HepG2 (cell line): Measurements from ENCODE around the gene FN1. TPM values are rescaled to one million over a fixed set of nuclear protein-coding genes. Genes with fewer than 3 reads are reported as not detected.

Experiments
- ARNTL ChIP-seq: sonication (generic); formaldehyde crosslinking; IDR thresholded peaks from 2 replicates; pipeline ENCODE4 v1.4.0; 2020; ENCODE audit warnings: mild to moderate bottlenecking, missing genetic modification reagents
- CAMTA2 ChIP-seq: sonication (generic); formaldehyde crosslinking; IDR thresholded peaks from 2 replicates; pipeline ENCODE4 v1.4.0; 2020; ENCODE audit warnings: mild to moderate bottlenecking, missing genetic modification reagents, borderline replicate concordance
- CC2D1A ChIP-seq: sonication (generic); formaldehyde crosslinking; IDR thresholded peaks from 2 replicates; pipeline ENCODE4 v1.8.1; 2023; ENCODE audit warnings: mild to moderate bottlenecking, missing genetic modification reagents
- HDAC2 ChIP-seq: sonication (generic); formaldehyde crosslinking; IDR thresholded peaks from 2 replicates; pipeline ENCODE4 v1.4.0; 2020; ENCODE audit warnings: missing genetic modification reagents
- HMG20A ChIP-seq: IDR thresholded peaks from 2 replicates; pipeline ENCODE4 v1.6.1; 2016; ENCODE audit warnings: borderline replicate concordance
- HNRNPUL1 ChIP-seq: fragments of 200-400 bp; formaldehyde crosslinking; IDR thresholded peaks from 2 replicates; pipeline ENCODE4 v1.6.1; 2017; ENCODE audit warnings: low read depth, mild to moderate bottlenecking, low read length, moderate library complexity
- MED13 ChIP-seq: sonication (generic); formaldehyde crosslinking; IDR thresholded peaks from 2 replicates; pipeline ENCODE4 v1.5.0; 2020; ENCODE audit warnings: missing genetic modification reagents
- MIXL1 ChIP-seq: IDR thresholded peaks from 2 replicates; pipeline ENCODE4 v1.6.1; 2016
- NFYC ChIP-seq: IDR thresholded peaks from 2 replicates; pipeline ENCODE4 v1.6.1; 2016; ENCODE audit warnings: missing genetic modification reagents, missing compliant biosample characterization
- NR2F2 ChIP-seq: IDR thresholded peaks from 2 replicates; pipeline ENCODE4 v1.6.1; 2012; ENCODE audit warnings: low read depth, inconsistent platforms, borderline replicate concordance
- NR2F6 ChIP-seq, 2 experiments: IDR thresholded peaks; 2 replicates each; pipeline ENCODE4 v1.6.1; 2016; ENCODE audit warnings: antibody characterized with exemption in 1 of 2, mild to moderate bottlenecking in 1 of 2
- POGK ChIP-seq: sonication (generic); formaldehyde crosslinking; conservative IDR thresholded peaks from 2 replicates; pipeline ENCODE4 v1.8.0; 2022; ENCODE audit warnings: mild to moderate bottlenecking, moderate library complexity, missing genetic modification reagents
- RELA ChIP-seq: sonication (generic); formaldehyde crosslinking; IDR thresholded peaks from 2 replicates; pipeline ENCODE4 v1.4.0; 2020; ENCODE audit warnings: missing genetic modification reagents
- SIN3B ChIP-seq: fragments of 150-350 bp; IDR thresholded peaks from 2 replicates; pipeline ENCODE4 v1.6.1; 2014; ENCODE audit warnings: low read length
- THYN1 ChIP-seq: sonication (generic); formaldehyde crosslinking; IDR thresholded peaks from 2 replicates; pipeline ENCODE4 v1.8.1; 2023; ENCODE audit warnings: low read depth, mild to moderate bottlenecking, moderate library complexity, missing genetic modification reagents, borderline replicate concordance
- ZFX ChIP-seq: sonication (generic); formaldehyde crosslinking; IDR thresholded peaks from 2 replicates; pipeline ENCODE4 v1.4.0; 2020; ENCODE audit warnings: mild to moderate bottlenecking, low read depth, missing genetic modification reagents, moderate library complexity
- ZNF331 ChIP-seq: sonication (generic); formaldehyde crosslinking; IDR thresholded peaks from 2 replicates; pipeline ENCODE4 v1.4.0; 2020; ENCODE audit warnings: missing genetic modification reagents
- ZNF431 ChIP-seq: sonication (generic); formaldehyde crosslinking; IDR thresholded peaks from 2 replicates; pipeline ENCODE4 v1.9.0; 2022; ENCODE audit warnings: missing genetic modification reagents, low read depth, mild to moderate bottlenecking, borderline replicate concordance
- ZNF512 ChIP-seq: sonication (generic); formaldehyde crosslinking; IDR thresholded peaks from 2 replicates; pipeline ENCODE4 v1.4.0; 2020; ENCODE audit warnings: mild to moderate bottlenecking, missing genetic modification reagents
- ZNF816 ChIP-seq: sonication (generic); formaldehyde crosslinking; IDR thresholded peaks from 2 replicates; pipeline ENCODE4 v1.8.0; 2022; ENCODE audit warnings: missing genetic modification reagents, mild to moderate bottlenecking, borderline replicate concordance
- ZNF879 ChIP-seq: sonication (generic); formaldehyde crosslinking; IDR thresholded peaks from 2 replicates; pipeline ENCODE4 v1.8.1; 2023; ENCODE audit warnings: missing genetic modification reagents
- ZNF883 ChIP-seq: sonication (generic); formaldehyde crosslinking; IDR thresholded peaks from 2 replicates; pipeline ENCODE4 v1.5.1; 2020; ENCODE audit warnings: mild to moderate bottlenecking, missing genetic modification reagents; ENCODE audit errors: not compliant biosample characterization
- polyA plus RNA-seq, 8 experiments: library from polyadenylated mRNA; depleted of rRNA in 3 of 8; stranded (reverse) in 7 of 8; unstranded in 1 of 8; fragments of >200 nt; fragmentation: Illumina TruSeq in 4 of 8; extraction: Trizol in 4 of 8; gene quantifications; 2 replicates each; pipeline versions ENCODE4 v1.2.1 to v1.2.3, GENCODE V29; 2011 to 2016; ENCODE audit warnings: low read depth in 4 of 8, missing spikeins in 1 of 8, mixed read lengths in 1 of 8; ENCODE audit not compliant: insufficient read depth in 1 of 8
- total RNA-seq, 5 experiments: library from RNA; depleted of rRNA; stranded (reverse); fragments of >200 nt; fragmentation: Illumina TruSeq; extraction: Trizol; gene quantifications; 2 replicates each; pipeline ENCODE4 v1.2.3, GENCODE V29; 2016; ENCODE audit warnings: low read depth in 1 of 5
- TF ChIP-seq, protein P1 (sequence below): sonication (generic); formaldehyde crosslinking; IDR thresholded peaks from 2 replicates; pipeline ENCODE4 v1.9.0; 2022; ENCODE audit warnings: missing genetic modification reagents, mild to moderate bottlenecking, borderline replicate concordance
- TF ChIP-seq, protein P2 (sequence below): sonication (generic); formaldehyde crosslinking; IDR thresholded peaks from 2 replicates; pipeline ENCODE4 v1.5.1; 2020; ENCODE audit warnings: mild to moderate bottlenecking, moderate library complexity, missing genetic modification reagents

The FN1 gene
- total and polyA plus RNA-seq, 2 of the 13 experiments (the other 11 are each of a cell fraction or from before 2014, with no cell fraction given) = 1,847 to 6,471 TPM

- TF ChIP-seq, protein P1, sequence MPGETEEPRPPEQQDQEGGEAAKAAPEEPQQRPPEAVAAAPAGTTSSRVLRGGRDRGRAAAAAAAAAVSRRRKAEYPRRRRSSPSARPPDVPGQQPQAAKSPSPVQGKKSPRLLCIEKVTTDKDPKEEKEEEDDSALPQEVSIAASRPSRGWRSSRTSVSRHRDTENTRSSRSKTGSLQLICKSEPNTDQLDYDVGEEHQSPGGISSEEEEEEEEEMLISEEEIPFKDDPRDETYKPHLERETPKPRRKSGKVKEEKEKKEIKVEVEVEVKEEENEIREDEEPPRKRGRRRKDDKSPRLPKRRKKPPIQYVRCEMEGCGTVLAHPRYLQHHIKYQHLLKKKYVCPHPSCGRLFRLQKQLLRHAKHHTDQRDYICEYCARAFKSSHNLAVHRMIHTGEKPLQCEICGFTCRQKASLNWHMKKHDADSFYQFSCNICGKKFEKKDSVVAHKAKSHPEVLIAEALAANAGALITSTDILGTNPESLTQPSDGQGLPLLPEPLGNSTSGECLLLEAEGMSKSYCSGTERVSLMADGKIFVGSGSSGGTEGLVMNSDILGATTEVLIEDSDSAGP (CRISPR knock-in tag) = 0 out of 2 replicates have a peak, but pooled peaks have one; percentile 34
- peak; percentile 61 for TF ChIP-seq ZNF331
- TF ChIP-seq ZNF512 (CRISPR knock-in tag) = no peak
- 0 out of 2 replicates have a peak, but pooled peaks have one; percentile 47 for TF ChIP-seq MED13
- TF ChIP-seq HNRNPUL1 = no peak
- TF ChIP-seq SIN3B = no peak
- TF ChIP-seq ZFX (CRISPR knock-in tag) = 0 out of 2 replicates have a peak, but pooled peaks have one; percentile 17
- 0 out of 2 replicates have a peak, but pooled peaks have one; percentile 4 for TF ChIP-seq ZNF816 (CRISPR knock-in tag)
- TF ChIP-seq ZNF883 (CRISPR knock-in tag) = no peak
- no peak for TF ChIP-seq CAMTA2 (CRISPR knock-in tag)
- peak; percentile 40; the same call in 1 of the 2 replicates for TF ChIP-seq NR2F2
- TF ChIP-seq ZNF431 (CRISPR knock-in tag) = no peak
- TF ChIP-seq, protein P2, sequence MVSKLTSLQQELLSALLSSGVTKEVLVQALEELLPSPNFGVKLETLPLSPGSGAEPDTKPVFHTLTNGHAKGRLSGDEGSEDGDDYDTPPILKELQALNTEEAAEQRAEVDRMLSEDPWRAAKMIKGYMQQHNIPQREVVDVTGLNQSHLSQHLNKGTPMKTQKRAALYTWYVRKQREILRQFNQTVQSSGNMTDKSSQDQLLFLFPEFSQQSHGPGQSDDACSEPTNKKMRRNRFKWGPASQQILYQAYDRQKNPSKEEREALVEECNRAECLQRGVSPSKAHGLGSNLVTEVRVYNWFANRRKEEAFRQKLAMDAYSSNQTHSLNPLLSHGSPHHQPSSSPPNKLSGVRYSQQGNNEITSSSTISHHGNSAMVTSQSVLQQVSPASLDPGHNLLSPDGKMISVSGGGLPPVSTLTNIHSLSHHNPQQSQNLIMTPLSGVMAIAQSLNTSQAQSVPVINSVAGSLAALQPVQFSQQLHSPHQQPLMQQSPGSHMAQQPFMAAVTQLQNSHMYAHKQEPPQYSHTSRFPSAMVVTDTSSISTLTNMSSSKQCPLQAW (CRISPR knock-in tag) = peak; percentile 25; the same call in 1 of the 2 replicates
- 0 out of 2 replicates have a peak, but pooled peaks have one; percentile 39 for TF ChIP-seq THYN1 (CRISPR knock-in tag)
- peak; percentile 20; the same call in 1 of the 2 replicates for TF ChIP-seq POGK (CRISPR knock-in tag)
- peak; percentile 52; the same call in 1 of the 2 replicates for TF ChIP-seq NR2F6 (IDR thresholded peaks at IDR 0.05)
- no peak; the same call in 1 of the 2 replicates for TF ChIP-seq NR2F6 (CRISPR knock-in tag; IDR thresholded peaks at IDR 0.05)
- TF ChIP-seq NFYC (CRISPR knock-in tag) = no peak
- peak; percentile 26; the same call in 1 of the 2 replicates for TF ChIP-seq MIXL1
- peak; percentile 72; the same call in 1 of the 2 replicates for TF ChIP-seq HMG20A (CRISPR knock-in tag)
- peak; percentile 79 for TF ChIP-seq HDAC2
- TF ChIP-seq CC2D1A (CRISPR knock-in tag) = 0 out of 2 replicates have a peak, but pooled peaks have one; percentile 76
- no peak for TF ChIP-seq ARNTL (CRISPR knock-in tag)
- TF ChIP-seq RELA (CRISPR knock-in tag) = no peak
- TF ChIP-seq ZNF879 (CRISPR knock-in tag) = no peak
These were observed 15.9 kb downstream of the FN1 start (continued) for GRCh38 chr2:215419769-215420470.
